OCI-LY7 (cell line): ENCODE results near the gene RHOD. TPM values are rescaled to one million over a fixed set of nuclear protein-coding genes. Genes with fewer than 3 reads are reported as not detected.

Source experiments
- BruUV-seq: library from RNA; stranded (reverse); fragments of 400-500 nt; replicated peaks from 2 replicates; lab custom pipeline; 2021; lab: Mats Ljungman, UMichigan
- CTCF ChIA-PET: fragments of 300-600 bp; sonication (Branson Sonifier 250); formaldehyde crosslinking; loops from one replicate; lab custom pipeline; 2022; ENCODE audit warnings: antibody characterized with exemption; ENCODE audit not compliant: unreplicated experiment; lab: Charles Lee
- POLR2A ChIA-PET: fragments of 300-600 bp; sonication (Branson Sonifier 250); formaldehyde crosslinking; loops from one replicate; lab custom pipeline; 2022; ENCODE audit warnings: antibody characterized with exemption; lab: Charles Lee
- DNase-seq: peaks from one replicate; pipeline ENCODE4 v3.0.0-alpha.2; 2015; ENCODE audit warnings: low spot score
- H2AFZ ChIP-seq: fragments of 200-600 bp; sonication (generic), shearing (Covaris generic); 2 replicates; pipeline ENCODE4 v1.6.1; 2014; ENCODE audit warnings: mild to moderate bottlenecking, antibody characterized with exemption, low read length, moderate library complexity
- H3K27ac ChIP-seq: fragments of 200-600 bp; sonication (generic); 2 replicates; pipeline ENCODE4 v1.5.1; 2014; ENCODE audit warnings: mixed run types, low read depth, mild to moderate bottlenecking, moderate library complexity, low read length, inconsistent platforms; ENCODE audit not compliant: poor library complexity, severe bottlenecking
- H3K36me3 ChIP-seq: fragments of 200-600 bp; sonication (generic); 2 replicates; pipeline ENCODE4 v1.6.1; 2014; ENCODE audit warnings: mild to moderate bottlenecking, antibody characterized with exemption, low read length, moderate library complexity, mixed read lengths; ENCODE audit not compliant: insufficient read depth
- H3K4me1 ChIP-seq: fragments of 200-600 bp; sonication (generic); 2 replicates; pipeline ENCODE4 v1.5.1; 2014; ENCODE audit warnings: mild to moderate bottlenecking, low read length; ENCODE audit not compliant: insufficient read depth, poor library complexity, severe bottlenecking
- H3K4me2 ChIP-seq: fragments of 200-600 bp; sonication (generic); 2 replicates; pipeline ENCODE4 v1.6.1; 2014; ENCODE audit warnings: mild to moderate bottlenecking, low read length
- H3K4me3 ChIP-seq: fragments of 200-600 bp; sonication (generic); 2 replicates; pipeline ENCODE4 v1.5.1; 2014; ENCODE audit warnings: mild to moderate bottlenecking, low read depth, low read length; ENCODE audit not compliant: poor library complexity, severe bottlenecking
- H3K79me2 ChIP-seq: fragments of 200-600 bp; sonication (generic); 2 replicates; pipeline ENCODE4 v1.6.1; 2016; ENCODE audit warnings: low read depth, mild to moderate bottlenecking, low read length, moderate library complexity, mixed read lengths; ENCODE audit not compliant: insufficient read depth
- H3K9me2 ChIP-seq: fragments of 200-600 bp; sonication (generic); 2 replicates; pipeline ENCODE4 v1.6.1; 2016; ENCODE audit warnings: mild to moderate bottlenecking, low read length, mixed read lengths; ENCODE audit not compliant: insufficient read depth
- H3K9me3 ChIP-seq: fragments of 200-600 bp; sonication (generic); 2 replicates; pipeline ENCODE4 v1.6.1; 2014; ENCODE audit warnings: mild to moderate bottlenecking, mixed run types, low read length, mixed read lengths
- H4K20me1 ChIP-seq: fragments of 200-600 bp; sonication (generic); 2 replicates; pipeline ENCODE4 v1.6.1; 2014; ENCODE audit warnings: mild to moderate bottlenecking, antibody characterized with exemption, low read length, moderate library complexity, mixed read lengths; ENCODE audit not compliant: insufficient read depth
- CTCF ChIP-seq: fragments of 200-600 bp; sonication (generic); conservative IDR thresholded peaks from 2 replicates; pipeline ENCODE4 v1.5.1; 2014; ENCODE audit warnings: mild to moderate bottlenecking, antibody characterized with exemption, low read length, moderate library complexity, mixed read lengths
- EZH2phosphoT487 ChIP-seq: fragments of 200-600 bp; sonication (generic); IDR thresholded peaks from 2 replicates; pipeline ENCODE4 v1.6.1; 2018; ENCODE audit warnings: low read depth, borderline replicate concordance, mild to moderate bottlenecking, mixed run types, antibody characterized with exemption, low read length, moderate library complexity, mixed read lengths
- intact Hi-C: fragments of 100-400 bp; cut with micrococcal nuclease; formaldehyde crosslinking; loops from one replicate; pipeline ENCODE4 v1.10.0; 2022; ENCODE audit not compliant: unreplicated experiment
- total RNA-seq, 2 experiments: library from RNA; depleted of rRNA in 1 of 2; stranded (reverse); fragments of >200 nt in 1 of 2; shearing (Covaris generic) in 1 of 2; gene quantifications; 2 replicates each; pipeline ENCODE4 v1.2.3, GENCODE V29; 2014 to 2022

Gene RHOD
- total RNA-seq, 2 experiments from 2014 or later, result not detected

DNA sequence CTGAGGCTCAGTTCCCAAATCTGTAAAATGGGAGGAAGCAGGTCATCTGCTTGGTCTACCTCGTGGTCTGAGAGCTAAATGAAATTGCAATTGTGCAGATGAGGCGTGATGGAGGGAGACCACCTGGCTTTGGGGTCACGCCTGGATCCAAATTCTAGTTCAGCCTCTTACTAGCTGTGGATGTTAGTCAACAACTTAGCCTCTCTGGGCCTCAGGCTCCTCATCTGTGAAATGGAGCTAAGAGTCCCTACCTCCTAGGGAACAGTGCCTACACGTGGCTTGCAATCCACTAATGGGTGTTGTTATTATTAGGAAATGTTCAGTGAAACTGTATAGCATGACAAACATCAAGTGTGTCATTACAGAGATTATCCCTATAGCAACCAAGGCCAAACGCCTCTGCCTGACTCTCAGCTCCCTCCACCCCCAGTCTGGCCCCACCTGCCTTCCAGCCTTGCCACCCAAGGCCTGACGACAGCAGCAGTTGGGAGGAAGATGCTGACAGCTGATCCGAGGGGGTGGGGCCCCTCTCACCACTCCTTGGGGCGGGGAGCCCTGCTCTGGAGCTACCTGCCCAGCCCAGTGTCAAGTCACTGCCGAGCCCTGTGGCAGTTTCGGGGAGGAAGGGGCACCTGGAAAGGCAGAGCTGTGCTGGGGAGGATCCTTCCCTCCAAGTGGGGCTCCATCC lies 1.7 kb upstream of the RHOD start:
- no TSS peak for BruUV-seq
- CTCF ChIA-PET, result interaction anchor here (0.6 kb wide), 1 partner anchor 493 kb away, joined by 3 read pairs; no protein-coding TSS in a partner anchor

GRCh38 chr11:67055812-67056211 lies 835 bp upstream of the RHOD start:
- intact Hi-C loops, result no loop called here
- Histone ChIP-seq H2AFZ (no peak overlapping the region), H3K36me3 (no peaks in the 10 kb centered on the region), H3K4me1 (no peaks in the 10 kb centered on the region), H4K20me1 (no peaks in the 10 kb centered on the region), H3K9me2 (no peaks in the 10 kb centered on the region), H3K4me3 (no peak overlapping the region), H3K4me2 (no peak overlapping the region), H3K79me2 (no peaks in the 10 kb centered on the region), H3K9me3 (no peaks in the 10 kb centered on the region), H3K27ac (no peak overlapping the region)
- POLR2A ChIA-PET, result interaction anchor here (0.6 kb wide), 1 partner anchor 106 kb away, joined by 3 read pairs; no protein-coding TSS in a partner anchor
- no peak for DNase-seq
- TF ChIP-seq CTCF, result no peak
- no peak for TF ChIP-seq EZH2phosphoT487
- CTCF ChIA-PET, result no interaction called here
- no TSS peak for BruUV-seq

More for the DNA sequence above, 1.7 kb upstream of the RHOD start:
- H3K4me2 ChIP-seq, result no peak overlapping the region
- H3K4me1 ChIP-seq, result no peaks in the 10 kb centered on the region
- H3K79me2 ChIP-seq, result no peaks in the 10 kb centered on the region
- no peaks in the 10 kb centered on the region for H4K20me1 ChIP-seq
- no peak for DNase-seq
- no peaks in the 10 kb centered on the region for H3K9me3 ChIP-seq
- H3K27ac ChIP-seq, result no peak overlapping the region
- POLR2A ChIA-PET, result no interaction called here
- H3K9me2 ChIP-seq, result no peaks in the 10 kb centered on the region
- TF ChIP-seq CTCF (no peak), EZH2phosphoT487 (no peak)
- intact Hi-C loops, result loop anchor here (1.0 kb wide), 1 partner anchor 16 kb away; no protein-coding TSS in a partner anchor
- H3K4me3 ChIP-seq, result no peak overlapping the region
- H3K36me3 ChIP-seq, result no peaks in the 10 kb centered on the region
- H2AFZ ChIP-seq, result no peak overlapping the region

DNA sequence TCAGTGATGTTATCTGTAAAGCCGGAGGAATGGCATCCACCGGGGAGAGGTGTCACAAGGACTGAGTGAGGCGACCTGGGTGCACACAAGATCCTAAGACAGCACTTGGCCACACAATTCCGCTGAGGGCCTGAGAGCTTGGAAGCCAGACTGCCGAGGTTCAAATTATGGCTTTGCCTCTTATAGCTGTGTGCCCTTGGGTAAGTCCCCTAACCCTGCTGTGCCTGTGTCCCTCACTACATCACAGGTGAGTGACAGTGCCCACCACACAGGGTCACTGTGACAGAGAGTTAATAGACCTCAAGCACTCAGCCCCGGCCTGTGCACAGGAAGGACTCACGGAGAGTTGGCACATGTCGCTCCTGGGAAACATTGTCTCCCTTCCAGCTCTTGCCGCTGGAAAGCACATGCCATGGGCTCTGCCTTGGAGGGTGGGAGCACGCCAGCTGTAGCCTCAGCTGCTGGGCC lies 592 bp downstream of the RHOD start:
- DNase-seq, result no peak
- H3K36me3 ChIP-seq, result no peaks in the 10 kb centered on the region
- intact Hi-C loops, result no loop called here
- no peak overlapping the region for H3K4me3 ChIP-seq
- POLR2A ChIA-PET, result no interaction called here
- TF ChIP-seq EZH2phosphoT487, result no peak
- TF ChIP-seq CTCF, result no peak
- H3K4me2 ChIP-seq, result no peak overlapping the region
- H4K20me1 ChIP-seq, result no peaks in the 10 kb centered on the region
- H3K27ac ChIP-seq, result no peak overlapping the region
- H3K4me1 ChIP-seq, result no peaks in the 10 kb centered on the region
- no peaks in the 10 kb centered on the region for H3K9me2 ChIP-seq
- no peaks in the 10 kb centered on the region for H3K79me2 ChIP-seq
- no TSS peak for BruUV-seq
- no peaks in the 10 kb centered on the region for H3K9me3 ChIP-seq
- CTCF ChIA-PET, result no interaction called here
- no peak overlapping the region for H2AFZ ChIP-seq
